GM12875 (cell line): ENCODE data around the gene ADAM11.
"Not testable (repeated sequence)": the region's sequence is repeated elsewhere in the genome, so short reads cannot be mapped to it uniquely, and the experiment has no call there.

ENCODE experiments used
- H3K4me3 ChIP-seq: one replicate; pipeline ENCODE4 v1.5.1; 2011; ENCODE audit warnings: low read depth, low read length, control low read depth
- TF ChIP-seq, protein P1 (sequence below): IDR thresholded peaks from 2 replicates; pipeline ENCODE4 v1.5.1; 2011; ENCODE audit warnings: low read depth, mild to moderate bottlenecking, control low read depth, inconsistent platforms, low read length, moderate library complexity, borderline replicate concordance; ENCODE audit not compliant: insufficient read depth

Gene ADAM11

DNA sequence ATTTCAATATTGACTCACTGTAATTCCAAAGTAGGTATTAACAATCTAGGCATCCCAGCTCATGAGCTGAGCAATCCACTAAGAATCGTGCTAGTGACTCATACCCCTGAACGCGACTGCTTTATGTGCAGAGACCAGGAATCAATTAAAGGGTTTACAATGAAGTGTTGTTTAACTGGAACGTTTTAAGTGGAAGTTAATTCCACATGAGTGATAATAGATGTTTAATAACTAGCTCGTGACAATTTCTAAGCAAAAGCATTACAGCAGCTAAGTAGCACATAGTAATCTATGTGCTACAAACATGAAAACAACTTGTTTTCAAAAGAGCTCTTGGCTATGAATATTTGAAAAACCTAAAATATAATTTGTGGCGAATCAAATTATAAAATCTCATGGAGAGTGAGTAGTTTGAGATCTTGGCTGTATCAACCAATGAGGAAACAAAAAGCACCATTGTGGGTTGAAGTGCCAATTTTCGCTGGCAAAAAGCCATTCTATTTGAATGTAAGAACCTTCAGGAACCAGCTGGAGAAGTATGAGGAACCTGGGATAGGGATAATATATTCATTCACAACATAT is 61.9 kb downstream of the ADAM11 start:
- no peak overlapping the region for H3K4me3 ChIP-seq
- TF ChIP-seq, protein P1, sequence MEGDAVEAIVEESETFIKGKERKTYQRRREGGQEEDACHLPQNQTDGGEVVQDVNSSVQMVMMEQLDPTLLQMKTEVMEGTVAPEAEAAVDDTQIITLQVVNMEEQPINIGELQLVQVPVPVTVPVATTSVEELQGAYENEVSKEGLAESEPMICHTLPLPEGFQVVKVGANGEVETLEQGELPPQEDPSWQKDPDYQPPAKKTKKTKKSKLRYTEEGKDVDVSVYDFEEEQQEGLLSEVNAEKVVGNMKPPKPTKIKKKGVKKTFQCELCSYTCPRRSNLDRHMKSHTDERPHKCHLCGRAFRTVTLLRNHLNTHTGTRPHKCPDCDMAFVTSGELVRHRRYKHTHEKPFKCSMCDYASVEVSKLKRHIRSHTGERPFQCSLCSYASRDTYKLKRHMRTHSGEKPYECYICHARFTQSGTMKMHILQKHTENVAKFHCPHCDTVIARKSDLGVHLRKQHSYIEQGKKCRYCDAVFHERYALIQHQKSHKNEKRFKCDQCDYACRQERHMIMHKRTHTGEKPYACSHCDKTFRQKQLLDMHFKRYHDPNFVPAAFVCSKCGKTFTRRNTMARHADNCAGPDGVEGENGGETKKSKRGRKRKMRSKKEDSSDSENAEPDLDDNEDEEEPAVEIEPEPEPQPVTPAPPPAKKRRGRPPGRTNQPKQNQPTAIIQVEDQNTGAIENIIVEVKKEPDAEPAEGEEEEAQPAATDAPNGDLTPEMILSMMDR, result no peak

DNA sequence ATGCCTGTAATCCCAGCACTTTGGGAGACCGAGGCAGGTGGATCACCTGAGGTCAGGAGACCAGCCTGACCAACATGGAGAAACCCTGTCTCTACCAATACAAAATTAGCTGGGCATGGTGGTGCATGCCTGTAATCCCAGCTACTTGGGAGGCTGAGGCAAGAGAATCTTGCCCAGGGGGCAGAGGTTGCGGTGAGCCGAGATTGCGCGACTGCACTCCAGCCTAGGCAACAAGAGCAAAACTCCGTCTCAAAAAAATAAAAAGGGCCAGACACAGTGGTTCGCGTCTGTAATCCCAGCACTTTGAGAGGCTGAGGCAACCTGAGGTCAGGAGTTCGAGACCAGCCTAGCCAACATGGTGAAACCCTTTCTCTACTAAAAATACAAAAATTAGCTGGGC is 66.4 kb downstream of the ADAM11 start:
- H3K4me3 ChIP-seq, result not testable (repeated sequence)

DNA sequence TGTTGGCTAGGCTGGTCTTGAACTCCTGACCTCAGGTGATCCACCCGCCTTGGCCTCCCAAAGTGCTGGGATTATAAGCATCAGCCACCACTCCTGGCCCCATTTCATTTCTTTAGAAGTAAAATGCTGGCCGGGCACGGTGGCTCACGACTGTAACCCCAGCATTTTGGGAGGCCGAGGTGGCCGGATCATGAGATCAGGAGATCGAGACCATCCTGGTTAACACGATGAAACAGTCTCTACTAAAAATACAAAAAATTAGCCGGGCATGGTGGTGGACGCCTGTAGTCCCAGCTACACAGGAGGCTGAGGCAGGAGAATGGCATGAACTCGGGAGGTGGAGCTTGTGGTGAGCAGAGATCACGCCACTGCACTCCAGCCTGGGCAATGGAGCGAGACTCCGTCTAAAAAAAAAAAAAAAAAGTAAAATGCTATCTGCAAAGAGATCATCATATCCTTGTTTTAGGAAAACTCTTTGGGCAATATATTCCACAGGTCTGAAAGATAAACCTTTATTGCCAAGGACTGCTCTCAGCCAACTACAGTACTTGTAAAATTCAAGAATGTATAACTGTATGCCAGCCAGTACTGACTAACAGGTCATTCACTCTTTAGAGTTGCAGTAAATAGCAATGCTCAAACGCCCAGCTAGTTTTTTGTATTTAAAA is 67.5 kb downstream of the ADAM11 start:
- TF ChIP-seq, protein P1, result no peak
- H3K4me3 ChIP-seq, result no peak overlapping the region

DNA sequence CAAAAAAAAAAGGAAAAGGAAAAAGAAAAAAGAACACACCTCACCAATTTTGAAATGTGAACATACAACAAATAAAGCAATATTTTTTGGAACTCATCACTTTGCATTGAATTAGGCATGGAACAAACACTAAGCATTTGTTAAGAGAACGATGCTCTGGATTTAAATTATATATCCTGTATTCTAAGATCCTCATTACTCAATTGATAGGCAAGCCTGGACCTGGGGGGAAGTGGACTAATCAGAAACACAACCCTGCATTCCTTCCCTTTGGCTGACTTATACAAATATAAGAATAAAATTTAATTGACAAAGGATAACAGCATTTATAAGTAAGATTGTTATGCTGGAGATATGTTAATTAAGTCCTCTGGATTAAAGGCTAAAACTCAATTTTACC is 69.1 kb downstream of the ADAM11 start:
- TF ChIP-seq, protein P1, result no peak

DNA sequence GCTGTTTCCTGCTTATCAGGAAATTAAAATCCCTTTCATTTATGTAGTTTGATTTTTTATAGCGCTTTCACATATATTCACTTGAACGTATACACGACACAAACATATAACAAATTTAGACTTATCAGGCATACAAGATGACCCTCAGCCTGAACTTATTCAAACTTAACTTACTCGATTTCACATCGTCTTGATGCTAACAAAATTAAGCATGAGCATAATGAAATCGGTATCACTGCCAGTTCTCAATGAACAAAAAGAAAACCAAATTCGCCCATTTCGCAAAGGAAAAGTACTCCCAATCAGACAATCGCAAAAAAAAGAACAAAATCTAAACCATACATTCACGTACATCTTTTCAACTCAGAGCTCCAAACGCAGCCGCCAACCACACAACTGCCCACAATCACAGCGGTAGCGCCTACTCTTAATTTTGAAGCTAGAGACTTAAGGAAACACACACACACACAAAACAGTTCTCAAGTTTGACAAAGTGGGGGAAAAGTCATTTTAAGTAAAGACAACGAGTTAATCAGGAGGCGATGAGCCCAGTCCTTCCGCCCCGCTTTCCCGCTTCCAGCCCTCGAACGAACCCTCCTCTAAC is 70.2 kb downstream of the ADAM11 start:
- TF ChIP-seq, protein P1, result no peak

More for the DNA sequence above, 69.1 kb downstream of the ADAM11 start:
- no peak overlapping the region for H3K4me3 ChIP-seq

DNA sequence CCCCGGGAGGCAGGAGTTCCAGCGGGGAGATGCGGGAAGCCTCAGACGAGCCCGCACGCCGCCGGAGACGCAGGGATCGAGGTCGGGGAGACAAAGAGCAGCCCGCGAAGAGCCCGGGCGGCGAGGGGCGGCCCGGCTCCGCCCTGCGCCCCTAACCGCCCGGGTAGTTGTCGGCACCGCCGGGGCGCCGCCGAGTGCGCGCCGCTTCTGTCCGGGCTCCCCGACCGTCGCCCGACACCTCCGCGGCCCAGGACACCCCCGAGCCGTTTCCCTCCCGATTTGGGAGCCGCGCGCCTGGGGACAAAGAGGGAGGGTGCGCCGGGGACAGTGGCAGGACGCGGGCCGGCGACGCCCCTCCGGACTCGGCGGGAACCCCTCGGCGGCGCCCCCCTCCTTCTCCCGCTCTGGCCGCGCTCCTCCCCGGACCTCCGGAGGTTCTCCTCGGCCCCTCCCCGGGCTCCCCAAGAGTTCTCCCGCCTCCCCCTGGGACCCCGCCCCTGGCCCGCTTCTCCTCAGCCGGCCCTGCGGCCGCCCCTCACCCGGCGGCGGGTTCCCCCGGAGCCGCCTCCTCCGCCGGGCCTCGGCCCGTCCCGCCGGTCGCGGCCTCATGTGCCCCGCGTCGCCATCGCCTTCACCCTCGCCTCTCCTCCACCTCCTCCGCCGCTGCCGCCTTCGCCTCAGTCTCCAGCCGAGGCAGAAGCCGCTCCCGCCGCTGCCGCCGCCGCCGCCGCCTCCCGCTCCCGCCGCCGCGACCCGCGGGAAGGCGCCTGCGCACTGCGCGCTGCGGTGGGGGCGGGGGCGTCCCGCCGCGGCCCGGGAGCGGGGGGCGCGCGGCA is 71.0 kb downstream of the ADAM11 start, which contains the start of gene GJC1:
Gene GJC1, minus strand, starts transcription at position 765 of the 836 bp plus-strand sequence. CDS start 24,470 bp downstream, outside the sequence.
- TF ChIP-seq, protein P1, result no peak
- peak within 1 kb of the TSS; percentile 79 for H3K4me3 ChIP-seq

More for the DNA sequence above, 70.2 kb downstream of the ADAM11 start:
- peak overlapping the region; percentile 79 for H3K4me3 ChIP-seq
